Stimulated activated effector memory CD8-positive, alpha-beta T cell treated with anti-CD3 and anti-CD28 coated beads, Interleukin-12 subunit alpha, Interleukin-12 subunit beta, amount 100 ng/mL, for 72 hours (primary cell): ENCODE measurements around the gene OR7G2.
"Not testable (repeated sequence)": the region's sequence is repeated elsewhere in the genome, so short reads cannot be mapped to it uniquely, and the experiment has no call there.

Experiments
- ATAC-seq: fragments of 150-1000 bp; cut with Tn5 transposase; 2 replicates; pipeline ENCODE4 v1.10.0; 2021
- DNase-seq, 2 donors: peaks; one replicate each; pipeline ENCODE4 v3.0.0; 2021 to 2022; ENCODE audit warnings: low spot score in 2 of 2
- H3K27ac Mint-ChIP-seq: one replicate; pipeline ENCODE4 v1.8.0; 2022; ENCODE audit warnings: mild to moderate bottlenecking, mixed read lengths
- H3K36me3 Mint-ChIP-seq: one replicate; pipeline ENCODE4 v1.8.0; 2022; ENCODE audit warnings: mild to moderate bottlenecking, mixed read lengths
- H3K4me1 Mint-ChIP-seq: one replicate; pipeline ENCODE4 v1.8.0; 2022; ENCODE audit warnings: mixed read lengths
- H3K4me3 Mint-ChIP-seq: one replicate; pipeline ENCODE4 v1.8.0; 2022; ENCODE audit warnings: mild to moderate bottlenecking, mixed read lengths
- H3K9me3 Mint-ChIP-seq: one replicate; pipeline ENCODE4 v1.8.0; 2022; ENCODE audit warnings: mixed read lengths

Gene OR7G2

GRCh38 chr19:9115307-9115813 lies 8.1 kb upstream of the OR7G2 start, which contains the start of gene OR7G1:
Gene OR7G1, minus strand, starts transcription at chr19:9115763. Its CDS starts 0 bp downstream, at chr19:9115763.
- no peak for DNase-seq
- Mint-ChIP-seq H3K36me3 (no peaks in the 10 kb centered on the region), H3K9me3 (no peaks in the 10 kb centered on the region), H3K4me1 (no peaks in the 10 kb centered on the region), H3K4me3 (no peak within 1 kb of the TSS), H3K27ac (no peak within 1 kb of the TSS)
- ATAC-seq = no peak

- H3K36me3 Mint-ChIP-seq = no peaks in the 10 kb centered on the region
- DNase-seq (no peak), ATAC-seq (no peak)
- no peak overlapping the region for H3K27ac Mint-ChIP-seq
- H3K9me3 Mint-ChIP-seq = no peaks in the 10 kb centered on the region
- H3K4me1 Mint-ChIP-seq = no peaks in the 10 kb centered on the region
- H3K4me3 Mint-ChIP-seq = no peak overlapping the region
These were observed 2.7 kb upstream of the OR7G2 start for GRCh38 chr19:9109959-9110358.

GRCh38 chr19:9086761-9087160 lies 20.5 kb downstream of the OR7G2 start, which contains the start of gene OR1M1:
Gene OR1M1, plus strand, starts transcription at chr19:9087061. Its CDS starts 6,184 bp downstream, at chr19:9093245.
- H3K4me3 Mint-ChIP-seq = no peak within 1 kb of the TSS
- DNase-seq (no peak), ATAC-seq (no peak)
- no peaks in the 10 kb centered on the region for H3K36me3 Mint-ChIP-seq
- no peaks in the 10 kb centered on the region for H3K4me1 Mint-ChIP-seq
- no peak within 1 kb of the TSS for H3K27ac Mint-ChIP-seq
- no peaks in the 10 kb centered on the region for H3K9me3 Mint-ChIP-seq

- ATAC-seq (no peak), DNase-seq (no peak)
- Mint-ChIP-seq H3K4me3 (no peak overlapping the region), H3K27ac (no peak overlapping the region), H3K36me3 (no peaks in the 10 kb centered on the region), H3K9me3 (no peaks in the 10 kb centered on the region), H3K4me1 (no peaks in the 10 kb centered on the region)
These were observed 28.6 kb downstream of the OR7G2 start for GRCh38 chr19:9078651-9079050.

- ATAC-seq (no peak), DNase-seq (no peak)
- no peak overlapping the region for H3K4me3 Mint-ChIP-seq
- no peak overlapping the region for H3K27ac Mint-ChIP-seq
- H3K9me3 Mint-ChIP-seq = no peaks in the 10 kb centered on the region
- no peaks in the 10 kb centered on the region for H3K4me1 Mint-ChIP-seq
- H3K36me3 Mint-ChIP-seq = no peaks in the 10 kb centered on the region
These were observed 30.4 kb downstream of the OR7G2 start for GRCh38 chr19:9076901-9077300.

GRCh38 chr19:9075064-9075949 lies 32.0 kb downstream of the OR7G2 start:
- DNase-seq (no peak), ATAC-seq (no peak)
- no peaks in the 10 kb centered on the region for H3K4me1 Mint-ChIP-seq
- no peaks in the 10 kb centered on the region for H3K9me3 Mint-ChIP-seq
- no peaks in the 10 kb centered on the region for H3K36me3 Mint-ChIP-seq
- no peak overlapping the region for H3K4me3 Mint-ChIP-seq
- no peak overlapping the region for H3K27ac Mint-ChIP-seq

- Mint-ChIP-seq H3K27ac (no peak overlapping the region), H3K4me1 (no peaks in the 10 kb centered on the region), H3K36me3 (no peaks in the 10 kb centered on the region), H3K4me3 (no peak overlapping the region), H3K9me3 (no peaks in the 10 kb centered on the region)
- no peak for DNase-seq
- no peak for ATAC-seq
These were observed 33.5 kb downstream of the OR7G2 start for GRCh38 chr19:9073806-9074205.

- not testable (repeated sequence) for H3K36me3 Mint-ChIP-seq, DNase-seq, H3K9me3 Mint-ChIP-seq, H3K4me3 Mint-ChIP-seq, ATAC-seq, H3K27ac Mint-ChIP-seq, H3K4me1 Mint-ChIP-seq
These were observed 35.6 kb downstream of the OR7G2 start for GRCh38 chr19:9071720-9072119.

GRCh38 chr19:9070066-9070465 lies 37.2 kb downstream of the OR7G2 start:
- ATAC-seq (no peak), DNase-seq (no peak)
- H3K27ac Mint-ChIP-seq = no peak overlapping the region
- H3K36me3 Mint-ChIP-seq = no peaks in the 10 kb centered on the region
- H3K4me3 Mint-ChIP-seq = no peak overlapping the region
- no peaks in the 10 kb centered on the region for H3K9me3 Mint-ChIP-seq
- H3K4me1 Mint-ChIP-seq = no peaks in the 10 kb centered on the region

- Mint-ChIP-seq H3K4me3 (no peak overlapping the region), H3K9me3 (no peaks in the 10 kb centered on the region), H3K4me1 (no peaks in the 10 kb centered on the region), H3K27ac (no peak overlapping the region), H3K36me3 (no peaks in the 10 kb centered on the region)
- no peak for ATAC-seq
- DNase-seq = no peak
These were observed 41.7 kb downstream of the OR7G2 start for GRCh38 chr19:9065457-9066014.

GRCh38 chr19:9061879-9062278 lies 45.4 kb downstream of the OR7G2 start:
- no peak for ATAC-seq
- DNase-seq = no peak
- no peak overlapping the region for H3K4me3 Mint-ChIP-seq
- H3K36me3 Mint-ChIP-seq = no peaks in the 10 kb centered on the region
- H3K9me3 Mint-ChIP-seq = no peaks in the 10 kb centered on the region
- H3K27ac Mint-ChIP-seq = no peak overlapping the region
- H3K4me1 Mint-ChIP-seq = no peaks in the 10 kb centered on the region

- Mint-ChIP-seq H3K4me3 (no peak overlapping the region), H3K4me1 (no peaks in the 10 kb centered on the region), H3K9me3 (no peaks in the 10 kb centered on the region), H3K36me3 (no peaks in the 10 kb centered on the region), H3K27ac (no peak overlapping the region)
- DNase-seq = no peak
- no peak for ATAC-seq
These were observed 46.5 kb downstream of the OR7G2 start for GRCh38 chr19:9060564-9061340.

- Mint-ChIP-seq H3K9me3 (no peaks in the 10 kb centered on the region), H3K4me1 (no peaks in the 10 kb centered on the region), H3K27ac (no peak overlapping the region), H3K4me3 (no peak overlapping the region), H3K36me3 (no peaks in the 10 kb centered on the region)
- DNase-seq (no peak), ATAC-seq (no peak)
These were observed 48.2 kb downstream of the OR7G2 start for GRCh38 chr19:9058905-9059667.

GRCh38 chr19:9057505-9058258 lies 49.6 kb downstream of the OR7G2 start:
- Mint-ChIP-seq H3K4me3 (no peak overlapping the region), H3K9me3 (no peaks in the 10 kb centered on the region), H3K4me1 (no peaks in the 10 kb centered on the region), H3K27ac (no peak overlapping the region), H3K36me3 (no peaks in the 10 kb centered on the region)
- DNase-seq = no peak
- ATAC-seq = no peak
